GM19023 (cell line): ENCODE measurements around the gene ATP13A2.

ENCODE experiments used
- ATAC-seq: cut with Tn5 transposase; IDR thresholded peaks from one replicate; pipeline ENCODE4 v1.9.1; 2021; ENCODE audit warnings: mild to moderate bottlenecking, moderate library complexity; ENCODE audit not compliant: unreplicated experiment

ATP13A2 gene

GRCh38 chr1:17004466-17005364 is 7.0 kb downstream of the ATP13A2 start:
- no peak for ATAC-seq

GRCh38 chr1:17002524-17002902 is 9.2 kb downstream of the ATP13A2 start:
- ATAC-seq, result no peak

- ATAC-seq, result no peak
These were observed 9.8 kb downstream of the ATP13A2 start for GRCh38 chr1:17001760-17002523.

GRCh38 chr1:16999863-17000262 is 11.9 kb downstream of the ATP13A2 start:
- ATAC-seq, result no peak

GRCh38 chr1:16998589-16998988 is 13.1 kb downstream of the ATP13A2 start:
- no peak for ATAC-seq

GRCh38 chr1:16996845-16997244 is 14.9 kb downstream of the ATP13A2 start:
- no peak for ATAC-seq

DNA sequence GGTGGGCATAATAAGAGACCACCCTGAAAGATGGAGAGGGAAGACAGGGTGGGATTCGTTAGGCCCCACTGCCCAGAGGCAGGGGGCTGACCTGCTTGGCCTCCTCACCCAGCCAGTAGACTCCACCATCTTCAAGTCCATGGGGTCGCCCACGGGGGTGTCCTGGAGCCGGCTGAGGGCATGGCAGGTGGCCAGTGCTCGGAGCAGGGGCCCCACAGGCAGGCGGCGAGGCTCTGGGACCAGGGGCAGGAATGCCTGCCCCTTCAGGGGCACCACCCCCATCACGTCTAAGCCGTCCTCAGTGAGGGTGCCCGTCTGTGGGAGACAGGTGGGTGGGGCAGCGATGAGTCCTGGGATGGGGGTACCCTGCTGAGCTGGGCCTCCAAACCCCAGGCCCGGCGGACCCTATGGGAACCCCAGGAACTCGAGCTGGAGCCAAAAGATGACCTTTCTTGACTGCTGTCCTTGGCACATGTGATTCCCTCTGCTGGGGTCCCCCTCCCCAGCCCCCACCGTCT is 18.1 kb downstream of the ATP13A2 start:
- no peak for ATAC-seq

- no peak for ATAC-seq
These were observed 19.1 kb downstream of the ATP13A2 start for GRCh38 chr1:16992675-16993074.

DNA sequence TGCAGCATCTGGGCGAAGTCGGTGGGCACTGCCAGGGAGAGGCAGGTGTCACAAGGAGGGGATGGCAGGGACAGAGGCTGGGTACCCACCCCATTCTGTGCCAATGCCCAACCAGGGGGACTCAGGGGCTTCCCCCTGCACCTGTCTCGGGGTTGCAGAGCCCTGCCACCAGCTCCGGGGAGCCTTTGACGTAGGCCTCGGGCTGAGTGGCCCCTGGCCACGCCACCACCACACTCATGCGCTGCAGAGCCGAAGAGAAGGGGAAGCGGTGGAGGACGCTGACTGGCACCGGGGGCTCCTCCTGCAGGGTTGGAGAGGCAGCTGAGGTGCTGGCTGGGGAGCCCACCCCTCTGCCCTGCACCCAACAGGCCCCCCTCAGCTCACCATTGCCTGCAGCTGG is 19.6 kb downstream of the ATP13A2 start:
- ATAC-seq, result no peak

DNA sequence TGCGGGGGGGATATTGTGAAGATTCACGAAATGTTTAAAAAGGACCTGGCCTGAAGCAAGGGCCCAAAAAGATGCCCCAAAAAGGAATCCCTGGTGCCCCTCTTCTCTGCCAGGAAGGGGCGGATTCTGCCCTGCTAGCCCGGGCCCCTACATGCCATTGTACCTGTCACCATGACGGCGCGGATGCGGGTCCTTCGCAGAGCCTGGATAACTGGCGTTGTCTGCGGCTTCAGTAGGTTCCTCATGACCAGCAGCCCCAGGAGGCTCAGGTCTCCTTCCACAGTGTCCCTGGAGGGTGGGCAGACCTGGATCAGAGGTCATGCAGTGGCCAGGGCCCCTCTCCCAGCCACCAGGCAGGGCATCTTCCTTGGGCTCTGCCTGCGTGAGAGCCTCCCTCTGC is 20.2 kb downstream of the ATP13A2 start:
- ATAC-seq, result no peak

- ATAC-seq, result no peak
These were observed 21.9 kb downstream of the ATP13A2 start for GRCh38 chr1:16989676-16990391.

DNA sequence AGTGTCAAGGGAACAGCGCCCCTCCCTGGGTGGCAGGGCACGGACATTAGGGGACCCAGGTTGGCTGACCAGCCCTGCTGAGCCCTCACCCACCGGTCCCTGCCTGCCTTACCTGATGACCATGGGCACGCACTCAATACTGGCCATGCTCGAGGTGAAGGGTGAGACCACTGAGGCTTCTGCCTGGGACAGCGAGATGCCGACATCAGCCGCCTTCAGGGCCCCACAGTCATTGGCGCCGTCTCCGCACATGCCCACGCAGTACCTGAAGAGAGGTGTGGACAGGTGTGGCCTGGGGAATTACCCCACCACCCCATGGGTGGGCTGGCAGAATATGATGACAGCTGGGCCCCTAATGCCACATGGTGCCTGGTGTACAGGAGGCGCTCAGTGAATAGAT is 23.5 kb downstream of the ATP13A2 start:
- no peak for ATAC-seq

DNA sequence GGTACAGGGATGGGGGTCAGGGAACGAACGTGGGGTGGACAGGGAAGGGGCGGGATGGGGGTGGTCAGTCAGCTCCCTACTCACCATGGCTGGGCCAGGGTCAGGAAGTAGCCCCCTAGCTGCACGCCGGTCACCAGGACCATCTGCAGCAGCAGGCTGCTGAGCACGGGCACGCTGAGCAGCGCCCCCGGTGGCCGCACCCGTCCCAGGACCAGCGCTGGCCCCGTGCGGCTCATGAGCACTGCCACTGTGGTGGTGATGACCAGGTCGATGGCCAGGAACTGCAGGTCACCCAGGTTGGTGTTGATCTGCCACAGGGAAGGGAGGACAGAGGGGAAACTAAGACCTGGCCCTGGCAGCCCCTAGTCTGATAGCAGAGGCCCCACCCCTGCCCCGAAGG is 24.8 kb downstream of the ATP13A2 start:
- no peak for ATAC-seq

DNA sequence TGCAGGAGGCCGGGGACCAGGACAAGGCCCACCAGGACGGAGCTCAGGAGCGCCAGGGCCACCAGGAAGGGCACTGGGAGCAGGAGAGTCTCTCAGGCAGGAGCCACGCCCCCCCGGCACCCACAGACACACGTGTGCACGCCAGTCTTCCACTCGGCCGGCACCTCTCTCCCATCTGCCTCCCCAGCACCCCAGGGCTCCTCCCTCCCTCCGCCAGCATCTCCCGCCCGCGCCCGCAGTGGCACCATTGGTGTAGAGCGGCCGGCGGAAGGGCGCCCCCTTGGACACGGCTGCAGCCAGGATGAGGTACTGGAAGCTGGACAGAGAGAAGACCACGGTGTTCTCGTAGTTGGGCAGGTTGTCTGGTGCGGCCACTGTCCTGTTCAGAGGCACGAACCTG is 25.2 kb downstream of the ATP13A2 start:
- ATAC-seq, result no peak

GRCh38 chr1:16986113-16986512 is 25.6 kb downstream of the ATP13A2 start:
- ATAC-seq, result no peak

DNA sequence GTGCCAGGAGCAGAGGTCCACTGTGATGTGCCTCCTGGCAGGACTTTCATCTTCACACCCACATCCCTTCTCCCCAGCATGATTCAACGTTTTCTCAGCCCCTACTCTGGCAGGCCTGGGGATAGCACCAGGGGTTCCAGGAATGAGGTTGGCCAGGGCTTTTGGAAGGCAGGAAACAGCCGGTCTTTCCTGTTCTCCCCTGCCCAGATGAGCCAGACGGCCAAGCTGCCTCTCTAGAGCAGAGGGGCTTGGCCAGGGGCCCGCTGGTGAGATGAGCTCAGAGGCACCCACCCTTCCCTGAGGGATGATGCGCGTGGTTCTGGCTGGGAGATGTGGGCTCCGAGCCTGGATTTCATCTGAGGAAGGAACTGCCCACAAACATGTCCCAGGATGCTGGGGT is 27.0 kb downstream of the ATP13A2 start:
- no peak for ATAC-seq

GRCh38 chr1:16983649-16984048 is 28.1 kb downstream of the ATP13A2 start:
- ATAC-seq, result no peak

DNA sequence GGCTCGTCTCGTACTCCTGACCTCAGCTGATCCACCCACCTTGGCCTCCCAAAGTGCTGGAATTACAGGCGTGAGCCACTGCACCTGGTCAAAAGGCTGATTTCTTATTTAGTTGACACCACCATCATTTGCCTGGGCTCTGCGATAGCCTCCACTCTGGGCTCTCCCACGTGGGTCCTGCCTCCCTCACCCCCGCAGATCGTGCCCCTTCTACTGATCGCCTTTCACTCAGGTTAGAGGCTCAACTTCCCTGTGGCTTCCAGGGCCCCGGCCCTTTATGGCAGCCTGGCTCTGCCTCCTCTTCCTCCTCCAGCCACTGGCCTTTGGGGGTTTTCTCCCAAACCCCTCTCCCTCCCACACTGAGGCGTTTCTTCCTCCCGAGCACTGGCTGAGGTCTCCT is 28.8 kb downstream of the ATP13A2 start:
- ATAC-seq, result no peak

GRCh38 chr1:16981269-16981849 is 30.4 kb downstream of the ATP13A2 start:
- ATAC-seq, result no peak

- no peak for ATAC-seq
These were observed 31.1 kb downstream of the ATP13A2 start, which contains the start of gene MFAP2 for GRCh38 chr1:16980473-16981268. MFAP2 (minus strand) TSS chr1:16980620; CDS start chr1:16978273, 2,347 bp downstream.
